NT2/D1 (cell line): ENCODE results near the gene TRA2A.

Source experiments
- DNase-seq: peaks from one replicate; pipeline ENCODE4 v3.0.0-alpha.2; 2011; ENCODE audit warnings: low read depth, low spot score
- H3K27me3 ChIP-seq: 2 replicates; pipeline ENCODE4 v1.6.0; 2011; ENCODE audit warnings: mild to moderate bottlenecking; ENCODE audit not compliant: insufficient read length, insufficient read depth
- H3K36me3 ChIP-seq: 2 replicates; pipeline ENCODE4 v1.6.1; 2011; ENCODE audit warnings: mild to moderate bottlenecking, low read length, mixed read lengths; ENCODE audit not compliant: insufficient read depth, insufficient read length
- H3K4me1 ChIP-seq: 2 replicates; pipeline ENCODE4 v1.5.1; 2011; ENCODE audit not compliant: insufficient read depth, insufficient read length
- H3K4me3 ChIP-seq: 2 replicates; pipeline ENCODE4 v1.5.1; 2011; ENCODE audit warnings: low read depth; ENCODE audit not compliant: insufficient read length
- H3K9ac ChIP-seq: 2 replicates; pipeline ENCODE4 v1.6.0; 2011; ENCODE audit warnings: low read depth; ENCODE audit not compliant: insufficient read length
- H3K9me3 ChIP-seq: 2 replicates; pipeline ENCODE4 v1.5.1; 2011; ENCODE audit warnings: mild to moderate bottlenecking, low read length; ENCODE audit not compliant: insufficient read depth
- SUZ12 ChIP-seq: IDR thresholded peaks from 2 replicates; pipeline ENCODE4 v1.6.1; 2011; ENCODE audit not compliant: insufficient read length, insufficient read depth; ENCODE audit errors: extremely low read depth
- YY1 ChIP-seq: IDR thresholded peaks from 2 replicates; pipeline ENCODE4 v1.6.1; 2011; ENCODE audit not compliant: insufficient read length, insufficient read depth
- ZNF274 ChIP-seq: IDR thresholded peaks from 2 replicates; pipeline ENCODE4 v1.6.1; 2011; ENCODE audit warnings: mild to moderate bottlenecking, low read depth, low read length

Gene TRA2A

DNA sequence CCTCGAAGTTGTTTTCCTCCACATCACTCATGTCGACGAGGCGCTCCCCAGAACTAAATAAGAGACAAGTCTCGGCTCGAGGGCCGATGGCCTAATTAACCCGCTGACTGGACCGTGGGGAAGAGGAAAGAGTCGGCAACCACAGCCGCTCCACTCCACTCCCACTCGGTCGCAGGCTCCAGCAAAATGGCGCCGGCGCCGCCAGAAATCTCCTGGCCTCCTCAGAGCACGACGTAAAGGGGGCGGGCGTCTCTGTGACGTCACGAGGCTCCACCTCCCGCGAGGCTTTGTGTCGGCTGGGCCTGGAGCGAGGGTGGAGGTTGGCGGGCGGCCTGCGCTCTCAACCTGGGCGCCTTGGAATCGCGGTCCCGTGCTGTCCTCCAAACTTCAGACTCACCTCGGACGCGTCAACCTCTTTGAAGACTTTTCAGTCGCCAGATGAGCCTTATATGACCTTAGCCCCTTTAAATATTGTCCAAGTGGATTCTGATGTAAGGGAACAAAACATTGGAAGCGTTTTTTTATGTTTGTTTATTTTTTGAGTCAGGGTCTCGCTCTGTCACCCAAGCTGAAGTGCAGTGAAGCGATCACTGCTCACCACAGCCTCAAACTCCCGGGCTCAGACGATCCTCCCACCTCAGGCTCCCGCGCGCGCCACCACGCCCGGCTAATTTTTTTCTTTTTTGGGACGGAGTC lies at the start of gene TRA2A:
TRA2A (minus strand) TSS at position 188 of the 696 bp plus-strand sequence; CDS start at position 31, 157 bp downstream.
- Histone ChIP-seq H3K9me3 (no peaks in the 10 kb centered on the region), H3K36me3 (peaks cover 19% of the 10 kb centered on the region), H3K4me1 (no peaks in the 10 kb centered on the region), H3K4me3 (peak within 1 kb of the TSS; percentile 96), H3K27me3 (no peaks in the 10 kb centered on the region), H3K9ac (peak within 1 kb of the TSS; percentile 99)
- peak; percentile 98 for DNase-seq
- TF ChIP-seq ZNF274 (no peak), YY1 (peak; percentile 86), SUZ12 (no peak)

DNA sequence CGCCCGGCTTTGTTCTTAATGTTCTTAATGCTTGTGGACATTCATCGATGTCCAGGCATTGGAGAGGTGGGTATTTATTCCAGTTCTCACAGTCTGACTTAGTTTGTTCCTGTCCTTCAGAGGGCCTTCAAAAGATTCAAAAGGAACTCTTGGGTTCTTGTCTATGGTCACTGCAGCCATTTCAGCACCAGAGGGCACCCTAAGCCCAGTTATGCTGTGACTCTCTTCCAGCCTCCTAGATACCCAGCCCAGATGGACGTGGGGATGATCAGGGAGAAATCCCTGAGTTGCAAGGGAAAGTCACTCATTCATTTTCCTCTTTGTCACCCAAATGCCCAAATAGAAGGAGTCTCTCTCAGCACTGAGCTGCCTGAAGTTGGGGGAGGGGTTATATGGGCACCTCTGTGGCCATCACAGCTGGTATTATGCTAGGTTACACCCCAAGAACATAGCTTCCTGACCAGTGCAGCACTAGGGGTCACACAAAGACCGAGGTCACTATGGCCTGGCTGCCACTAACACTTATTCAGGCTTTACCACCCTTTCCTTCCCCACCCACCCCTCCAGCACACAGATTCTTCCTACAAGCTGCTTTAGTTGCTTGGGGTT lies 38.9 kb upstream of the TRA2A start:
- Histone ChIP-seq H3K27me3 (no peaks in the 10 kb centered on the region), H3K9ac (no peak overlapping the region), H3K9me3 (no peaks in the 10 kb centered on the region), H3K4me3 (no peak overlapping the region), H3K4me1 (peaks cover 2% of the 10 kb centered on the region), H3K36me3 (no peaks in the 10 kb centered on the region)
- DNase-seq = peak; percentile 92
- TF ChIP-seq ZNF274 (no peak), SUZ12 (no peak), YY1 (no peak)

DNA sequence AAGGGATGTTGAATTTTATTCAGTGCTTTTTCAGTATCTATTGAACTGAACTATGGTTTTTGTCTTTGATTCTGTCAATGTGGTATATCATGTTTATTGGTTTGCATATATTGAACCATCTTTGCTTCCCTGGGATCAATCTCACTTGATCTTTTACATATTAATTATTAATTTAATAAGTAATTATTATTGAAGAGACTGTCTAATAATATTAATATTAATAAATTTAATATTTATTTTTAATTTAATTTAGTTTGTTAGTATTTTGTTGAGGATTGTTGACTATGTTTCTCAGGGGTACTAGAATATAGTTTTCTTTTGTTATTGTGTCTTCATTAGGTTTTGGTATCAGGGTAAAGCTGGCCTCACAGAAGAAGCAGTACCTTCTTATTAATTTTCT lies 26.5 kb upstream of the TRA2A start:
- Histone ChIP-seq H3K9ac (no peak overlapping the region), H3K27me3 (no peaks in the 10 kb centered on the region), H3K4me3 (no peak overlapping the region), H3K4me1 (no peaks in the 10 kb centered on the region), H3K36me3 (no peaks in the 10 kb centered on the region), H3K9me3 (no peaks in the 10 kb centered on the region)
- TF ChIP-seq YY1 (no peak), ZNF274 (no peak), SUZ12 (no peak)
- DNase-seq = no peak

DNA sequence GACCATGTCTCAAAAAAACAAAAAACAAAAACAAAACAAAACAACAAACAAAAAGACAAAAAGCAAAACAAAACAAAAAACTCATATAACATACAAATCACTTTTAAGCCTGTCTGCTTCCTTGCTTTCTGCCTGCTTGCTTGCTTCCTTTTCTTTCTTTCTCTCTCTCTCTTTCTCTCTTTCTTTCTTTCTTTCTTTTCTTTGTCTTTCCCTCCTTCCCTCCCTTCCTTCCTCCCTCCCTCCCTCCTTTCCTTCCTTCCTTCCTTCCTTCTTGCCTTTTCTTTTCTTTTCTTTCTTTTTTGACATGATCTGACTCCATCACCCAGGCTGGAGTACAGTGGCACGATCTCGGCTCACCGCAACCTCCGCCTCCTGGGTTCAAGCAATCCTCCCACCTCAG lies 15.9 kb upstream of the TRA2A start:
- no peaks in the 10 kb centered on the region for H3K27me3 ChIP-seq
- no peak for DNase-seq
- TF ChIP-seq YY1 = no peak
- no peak for TF ChIP-seq ZNF274
- no peak for TF ChIP-seq SUZ12
- no peaks in the 10 kb centered on the region for H3K36me3 ChIP-seq
- H3K9ac ChIP-seq = no peak overlapping the region
- H3K4me1 ChIP-seq = no peaks in the 10 kb centered on the region
- H3K4me3 ChIP-seq = no peak overlapping the region
- peaks cover 5% of the 10 kb centered on the region; the same call in 1 of the 2 replicates for H3K9me3 ChIP-seq

DNA sequence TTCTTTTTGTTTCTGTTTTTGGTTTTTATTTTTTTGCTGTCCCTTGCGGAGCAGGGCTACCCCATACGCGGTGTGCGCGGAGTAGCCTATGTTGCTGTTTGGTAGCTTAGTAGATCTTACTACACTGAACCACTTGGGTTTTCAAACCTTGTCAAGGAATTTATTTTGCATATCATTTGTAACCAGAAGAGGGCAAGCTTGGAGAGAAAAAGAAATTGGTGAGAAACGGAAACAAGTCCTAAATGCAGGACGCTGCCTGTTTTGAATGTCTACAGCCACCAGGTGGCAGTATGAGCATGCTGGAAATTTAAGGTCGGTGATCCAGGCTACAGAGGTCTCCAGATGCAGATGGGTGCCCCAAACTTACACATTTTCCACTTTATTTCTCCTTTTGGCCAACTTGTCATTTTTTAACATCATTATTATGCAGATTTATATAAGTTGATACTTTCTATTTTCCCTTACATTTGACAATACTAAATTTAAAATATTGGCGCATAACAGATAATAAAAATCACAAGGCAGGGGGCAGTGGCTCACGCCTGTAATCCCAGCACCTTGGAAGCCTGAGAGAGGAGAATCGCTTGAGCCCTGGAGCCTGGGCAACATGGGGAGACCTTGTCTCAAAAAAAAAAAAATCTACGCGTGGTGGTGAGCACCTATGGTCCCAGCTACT lies 15.3 kb upstream of the TRA2A start:
- Histone ChIP-seq H3K4me3 (no peak overlapping the region), H3K9ac (no peak overlapping the region), H3K9me3 (peaks cover 9% of the 10 kb centered on the region; the same call in 1 of the 2 replicates), H3K36me3 (no peaks in the 10 kb centered on the region), H3K4me1 (no peaks in the 10 kb centered on the region), H3K27me3 (no peaks in the 10 kb centered on the region)
- TF ChIP-seq SUZ12 (no peak), ZNF274 (no peak), YY1 (no peak)
- DNase-seq = peak; percentile 94

DNA sequence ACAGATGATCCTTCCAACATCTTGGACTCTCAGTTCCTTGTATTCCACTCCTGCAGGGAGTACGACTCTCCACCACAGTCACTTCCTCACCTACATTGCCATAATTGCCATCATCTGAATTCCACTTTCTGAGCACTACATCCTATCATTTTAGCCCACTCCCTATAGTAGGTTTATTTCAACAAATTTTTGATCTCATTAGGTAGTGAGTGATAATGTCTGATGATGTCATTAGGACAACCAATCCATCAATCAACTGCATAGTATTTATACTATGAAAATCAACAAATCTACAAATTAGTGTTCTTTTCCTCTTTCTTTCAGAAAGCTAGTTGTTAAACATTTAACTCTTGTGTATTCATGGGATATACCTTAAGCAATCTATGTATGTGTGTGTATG lies 13.7 kb upstream of the TRA2A start:
- H3K4me1 ChIP-seq = no peaks in the 10 kb centered on the region
- no peak overlapping the region for H3K4me3 ChIP-seq
- H3K36me3 ChIP-seq = no peaks in the 10 kb centered on the region
- no peaks in the 10 kb centered on the region for H3K27me3 ChIP-seq
- DNase-seq = no peak
- TF ChIP-seq YY1 = no peak
- no peak for TF ChIP-seq SUZ12
- TF ChIP-seq ZNF274 = no peak
- H3K9ac ChIP-seq = no peak overlapping the region
- H3K9me3 ChIP-seq = peaks cover 9% of the 10 kb centered on the region; the same call in 1 of the 2 replicates

DNA sequence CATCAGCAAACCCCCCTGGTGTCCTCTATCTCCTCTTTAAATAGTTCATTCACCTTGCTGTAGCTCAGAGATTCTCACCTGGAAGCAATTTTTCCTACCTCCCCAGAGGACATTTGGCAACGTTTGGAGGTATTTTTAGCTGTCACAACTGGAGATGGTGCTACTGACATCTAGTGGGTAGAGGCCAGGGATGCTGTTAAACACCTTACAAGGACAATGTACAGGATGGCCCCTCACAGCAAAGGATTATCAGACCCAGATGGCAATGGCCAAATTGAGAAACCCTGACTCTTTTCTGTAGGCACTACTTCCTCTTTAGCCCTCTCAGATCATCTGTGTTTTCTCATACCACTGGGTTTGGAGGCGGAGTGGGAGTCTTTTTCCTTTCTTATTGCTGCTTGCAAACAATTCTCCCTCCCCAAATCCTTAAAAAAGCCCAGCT lies 13.2 kb upstream of the TRA2A start:
- H3K4me1 ChIP-seq = no peaks in the 10 kb centered on the region
- H3K4me3 ChIP-seq = no peak overlapping the region
- peaks cover 9% of the 10 kb centered on the region; the same call in 1 of the 2 replicates for H3K9me3 ChIP-seq
- no peaks in the 10 kb centered on the region for H3K27me3 ChIP-seq
- H3K36me3 ChIP-seq = no peaks in the 10 kb centered on the region
- TF ChIP-seq SUZ12 (no peak), YY1 (no peak), ZNF274 (no peak)
- peak; percentile 49 for DNase-seq
- H3K9ac ChIP-seq = no peak overlapping the region
